ENCODE results near the gene WTAP. TPM values are rescaled to one million over a fixed set of nuclear protein-coding genes. Genes with fewer than 3 reads are reported as not detected.
"Not testable (repeated sequence)": the region's sequence is repeated elsewhere in the genome, so short reads cannot be mapped to it uniquely, and the experiment has no call there.

WTAP gene
- total RNA-seq, 1 experiment from 2014 or later: 138 TPM

DNA sequence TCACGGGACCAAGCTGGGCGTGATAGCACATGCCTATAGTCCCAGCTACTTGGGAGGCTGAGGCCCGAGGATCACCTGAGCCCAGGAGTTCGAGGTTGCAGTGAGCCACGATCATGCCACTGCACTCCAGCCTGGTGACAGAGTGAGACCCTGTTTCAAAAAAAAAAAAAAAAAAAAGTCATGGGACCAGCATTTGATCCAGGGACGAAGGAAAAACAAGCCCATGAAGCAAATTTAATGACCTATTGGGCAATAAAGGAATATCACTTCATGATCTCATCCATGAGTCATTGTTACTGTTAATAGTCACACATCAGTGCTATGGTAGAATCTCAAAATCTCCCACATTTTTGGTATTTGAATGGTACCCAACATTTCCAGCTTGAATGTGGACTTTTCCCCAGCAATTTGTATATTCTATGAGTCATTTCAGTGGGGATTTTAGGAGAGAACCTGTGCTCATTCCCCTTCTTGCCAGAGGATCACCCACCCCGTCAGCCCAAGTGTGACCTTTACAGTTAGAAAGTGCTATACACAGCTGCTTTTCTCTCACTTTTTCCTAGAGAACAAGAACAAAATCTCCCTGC lies 25.8 kb upstream of the WTAP start:
- H2BK20ac ChIP-seq (ENCODE audit: low read depth, low read length, poor library complexity, severe bottlenecking): no peak overlapping the region
- Mint-ChIP-seq H3K4me3 (no peak overlapping the region), H3K27ac (no peak overlapping the region), H3K4me1 (0 out of 4 replicates have a peak, but pooled peaks cover 0 to 3% of the 10 kb centered on the region in 2 experiments), H3K36me3 (ENCODE audit: insufficient read depth in 1 of 3, low read depth in 3 of 3) (peaks cover 7 to 8% (median 7%) of the 10 kb centered on the region in 3 experiments), H3K27me3 (ENCODE audit: low read depth) (no peaks in the 10 kb centered on the region; the same call in 1 of the 2 replicates), H3K9me3 (peaks cover 6 to 24% of the 10 kb centered on the region in 2 experiments)
- no peak overlapping the region for H3K14ac ChIP-seq (ENCODE audit: insufficient read depth, low read length)
- no peak overlapping the region for H4K91ac ChIP-seq (ENCODE audit: insufficient read length, low read depth, low read length)
- H2BK5ac ChIP-seq (ENCODE audit: insufficient read length, low read length): no peak overlapping the region
- no peaks in the 10 kb centered on the region for H3K27me3 ChIP-seq (ENCODE audit: insufficient read depth, low read length)
- no peak overlapping the region for H3K4me2 ChIP-seq (ENCODE audit: insufficient read depth, insufficient read length, low read length)
- H2BK12ac ChIP-seq (ENCODE audit: insufficient read length, low read depth, low read length): no peak overlapping the region
- H4K5ac ChIP-seq (ENCODE audit: insufficient read length, low read depth, low read length): no peak overlapping the region
- H3K23ac ChIP-seq (ENCODE audit: insufficient read length, low read depth, low read length): no peak overlapping the region
- H2AK5ac ChIP-seq (ENCODE audit: insufficient read length, low read length): no peak overlapping the region
- TF ChIP-seq, protein P1, sequence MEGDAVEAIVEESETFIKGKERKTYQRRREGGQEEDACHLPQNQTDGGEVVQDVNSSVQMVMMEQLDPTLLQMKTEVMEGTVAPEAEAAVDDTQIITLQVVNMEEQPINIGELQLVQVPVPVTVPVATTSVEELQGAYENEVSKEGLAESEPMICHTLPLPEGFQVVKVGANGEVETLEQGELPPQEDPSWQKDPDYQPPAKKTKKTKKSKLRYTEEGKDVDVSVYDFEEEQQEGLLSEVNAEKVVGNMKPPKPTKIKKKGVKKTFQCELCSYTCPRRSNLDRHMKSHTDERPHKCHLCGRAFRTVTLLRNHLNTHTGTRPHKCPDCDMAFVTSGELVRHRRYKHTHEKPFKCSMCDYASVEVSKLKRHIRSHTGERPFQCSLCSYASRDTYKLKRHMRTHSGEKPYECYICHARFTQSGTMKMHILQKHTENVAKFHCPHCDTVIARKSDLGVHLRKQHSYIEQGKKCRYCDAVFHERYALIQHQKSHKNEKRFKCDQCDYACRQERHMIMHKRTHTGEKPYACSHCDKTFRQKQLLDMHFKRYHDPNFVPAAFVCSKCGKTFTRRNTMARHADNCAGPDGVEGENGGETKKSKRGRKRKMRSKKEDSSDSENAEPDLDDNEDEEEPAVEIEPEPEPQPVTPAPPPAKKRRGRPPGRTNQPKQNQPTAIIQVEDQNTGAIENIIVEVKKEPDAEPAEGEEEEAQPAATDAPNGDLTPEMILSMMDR (conservative IDR thresholded peaks at IDR 0.05): no peak
- H2AFZ ChIP-seq (ENCODE audit: low read length): no peak overlapping the region
- H3K4ac ChIP-seq (ENCODE audit: low read depth, low read length): no peak overlapping the region
- no peaks in the 10 kb centered on the region for H3K9me3 ChIP-seq (ENCODE audit: control insufficient read depth, low read depth, low read length)
- H3K9ac ChIP-seq (ENCODE audit: extremely low read depth, insufficient read length, low read length): no peak overlapping the region
- H2BK120ac ChIP-seq (ENCODE audit: low read depth, low read length, poor library complexity, severe bottlenecking): no peak overlapping the region
- H3T11ph ChIP-seq (ENCODE audit: low read length): no peak overlapping the region
- DNase-seq: no peak
- no peaks in the 10 kb centered on the region for H3K23me2 ChIP-seq (ENCODE audit: insufficient read length, low read depth, low read length, poor library complexity, severe bottlenecking)
- no peak overlapping the region for H3K27ac ChIP-seq (ENCODE audit: insufficient read length, low read depth, low read length)
- no peaks in the 10 kb centered on the region for H3K79me1 ChIP-seq (ENCODE audit: insufficient read depth, low read depth, low read length, poor library complexity, severe bottlenecking)
- no peaks in the 10 kb centered on the region for H3K4me1 ChIP-seq (ENCODE audit: insufficient read depth, low read length)
- no peaks in the 10 kb centered on the region for H4K20me1 ChIP-seq (ENCODE audit: control insufficient read depth, insufficient read depth, insufficient read length)
- no peak overlapping the region for H3K18ac ChIP-seq (ENCODE audit: insufficient read length, low read depth, low read length)
- no peak overlapping the region for H4K8ac ChIP-seq (replicated peaks; ENCODE audit: insufficient read length, low read depth, low read length)
- no CpG with 5 or more reads among the region's 7 CpGs for WGBS (ENCODE audit: extremely low coverage, insufficient read length, low lambda C conversion rate)
- no peaks in the 10 kb centered on the region for H3K79me2 ChIP-seq (ENCODE audit: insufficient read depth, low read length)
- no peak overlapping the region for H3K56ac ChIP-seq (ENCODE audit: insufficient read length, low read depth, low read length)
- H2BK15ac ChIP-seq (ENCODE audit: low read depth, low read length): no peak overlapping the region

DNA sequence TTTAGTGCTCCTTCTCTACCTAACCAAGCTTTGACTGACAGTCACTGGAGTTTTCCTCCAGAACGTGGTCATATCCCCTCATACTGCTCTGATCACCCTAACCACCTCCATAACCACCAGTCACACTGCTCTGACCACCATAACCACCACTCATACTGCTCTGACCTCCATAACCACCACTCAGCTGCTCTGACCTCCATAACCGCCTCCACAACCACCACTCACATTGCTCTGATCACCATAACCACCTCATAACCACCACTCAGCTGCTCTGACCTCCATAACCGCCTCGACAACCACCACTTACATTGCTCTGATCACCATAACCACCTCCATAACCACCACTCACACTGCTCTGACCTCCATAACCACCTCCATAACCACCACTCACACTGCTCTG lies 16.7 kb upstream of the WTAP start:
- H3K9ac ChIP-seq (ENCODE audit: extremely low read depth, insufficient read length, low read length); H3K79me1 ChIP-seq (ENCODE audit: insufficient read depth, low read depth, low read length, poor library complexity, severe bottlenecking); H3K9me3 ChIP-seq (ENCODE audit: control insufficient read depth, low read depth, low read length); H3K27ac Mint-ChIP-seq; H3K9me3 Mint-ChIP-seq; H3K4ac ChIP-seq (ENCODE audit: low read depth, low read length); H2AK5ac ChIP-seq (ENCODE audit: insufficient read length, low read length); H4K20me1 ChIP-seq (ENCODE audit: control insufficient read depth, insufficient read depth, insufficient read length); H3K23ac ChIP-seq (ENCODE audit: insufficient read length, low read depth, low read length); DNase-seq; H3K79me2 ChIP-seq (ENCODE audit: insufficient read depth, low read length); H4K8ac ChIP-seq (replicated peaks; ENCODE audit: insufficient read length, low read depth, low read length); H3K27ac ChIP-seq (ENCODE audit: insufficient read length, low read depth, low read length); H3K23me2 ChIP-seq (ENCODE audit: insufficient read length, low read depth, low read length, poor library complexity, severe bottlenecking); H2BK120ac ChIP-seq (ENCODE audit: low read depth, low read length, poor library complexity, severe bottlenecking); H3K18ac ChIP-seq (ENCODE audit: insufficient read length, low read depth, low read length); H2BK15ac ChIP-seq (ENCODE audit: low read depth, low read length); H4K91ac ChIP-seq (ENCODE audit: insufficient read length, low read depth, low read length); H3K4me1 ChIP-seq (ENCODE audit: insufficient read depth, low read length); H3K56ac ChIP-seq (ENCODE audit: insufficient read length, low read depth, low read length); H3K36me3 Mint-ChIP-seq (ENCODE audit: insufficient read depth in 1 of 3, low read depth in 3 of 3); H3K14ac ChIP-seq (ENCODE audit: insufficient read depth, low read length); H2AFZ ChIP-seq (ENCODE audit: low read length); H2BK5ac ChIP-seq (ENCODE audit: insufficient read length, low read length); H3K27me3 ChIP-seq (ENCODE audit: insufficient read depth, low read length); H2BK20ac ChIP-seq (ENCODE audit: low read depth, low read length, poor library complexity, severe bottlenecking); H3T11ph ChIP-seq (ENCODE audit: low read length); H3K4me2 ChIP-seq (ENCODE audit: insufficient read depth, insufficient read length, low read length); H3K4me1 Mint-ChIP-seq; H2BK12ac ChIP-seq (ENCODE audit: insufficient read length, low read depth, low read length); H4K5ac ChIP-seq (ENCODE audit: insufficient read length, low read depth, low read length); H3K4me3 Mint-ChIP-seq: not testable (repeated sequence)
- WGBS (ENCODE audit: extremely low coverage, insufficient read length, low lambda C conversion rate): no CpG with 5 or more reads among the region's 4 CpGs
- H3K27me3 Mint-ChIP-seq (ENCODE audit: low read depth): peaks cover 15% of the 10 kb centered on the region; the same call in 1 of the 2 replicates

Data from H9 (cell line).